HUES6 (cell line): ENCODE results near the gene HMGB4.

Source experiments
- H3K27ac ChIP-seq: 2 replicates; pipeline ENCODE4 v1.7.0; 2013; ENCODE audit warnings: low read depth, mild to moderate bottlenecking, low read length, inconsistent platforms
- H3K27me3 ChIP-seq: 2 replicates; pipeline ENCODE4 v1.6.1; 2013; ENCODE audit warnings: low read length; ENCODE audit not compliant: control insufficient read depth, insufficient read depth
- H3K36me3 ChIP-seq: 2 replicates; pipeline ENCODE4 v1.6.1; 2013; ENCODE audit warnings: low read length; ENCODE audit not compliant: control insufficient read depth, insufficient read depth
- H3K4me1 ChIP-seq: 2 replicates; pipeline ENCODE4 v1.6.1; 2013; ENCODE audit warnings: low read length; ENCODE audit not compliant: control insufficient read depth, insufficient read depth
- H3K4me3 ChIP-seq: 2 replicates; pipeline ENCODE4 v1.5.1; 2013; ENCODE audit warnings: low read depth, low read length
- H3K9ac ChIP-seq: one replicate; pipeline ENCODE4 v1.6.1; 2013; ENCODE audit warnings: mild to moderate bottlenecking, low read length
- H3K9me3 ChIP-seq: 2 replicates; pipeline ENCODE4 v1.6.1; 2013; ENCODE audit warnings: low read depth, low read length; ENCODE audit not compliant: control insufficient read depth, insufficient read depth

Gene HMGB4

DNA sequence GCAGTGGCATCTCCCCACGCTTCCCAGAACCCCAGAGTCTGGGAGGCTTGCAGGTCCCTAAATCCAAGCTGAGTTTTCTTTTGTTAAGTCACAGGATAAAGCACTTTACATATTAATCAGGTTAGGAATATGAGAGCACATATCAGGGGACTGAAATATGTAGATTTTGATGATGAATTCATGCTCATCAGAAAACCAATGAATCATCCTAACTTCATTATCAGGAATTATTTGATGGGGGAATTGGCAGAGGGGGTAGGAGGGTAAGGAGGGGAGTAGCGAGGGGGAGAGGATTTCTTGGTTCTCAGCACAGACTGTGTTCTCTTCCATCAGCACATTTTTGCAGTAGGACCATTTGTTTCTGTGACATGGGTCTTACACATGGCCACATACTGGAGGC, 32.1 kb downstream of the HMGB4 start:
- Histone ChIP-seq H3K4me1 (peaks cover 5% of the 10 kb centered on the region; the same call in 1 of the 2 replicates), H3K36me3 (no peaks in the 10 kb centered on the region), H3K9me3 (no peaks in the 10 kb centered on the region), H3K4me3 (no peak overlapping the region), H3K9ac (no peak overlapping the region), H3K27ac (no peak overlapping the region), H3K27me3 (no peaks in the 10 kb centered on the region)

DNA sequence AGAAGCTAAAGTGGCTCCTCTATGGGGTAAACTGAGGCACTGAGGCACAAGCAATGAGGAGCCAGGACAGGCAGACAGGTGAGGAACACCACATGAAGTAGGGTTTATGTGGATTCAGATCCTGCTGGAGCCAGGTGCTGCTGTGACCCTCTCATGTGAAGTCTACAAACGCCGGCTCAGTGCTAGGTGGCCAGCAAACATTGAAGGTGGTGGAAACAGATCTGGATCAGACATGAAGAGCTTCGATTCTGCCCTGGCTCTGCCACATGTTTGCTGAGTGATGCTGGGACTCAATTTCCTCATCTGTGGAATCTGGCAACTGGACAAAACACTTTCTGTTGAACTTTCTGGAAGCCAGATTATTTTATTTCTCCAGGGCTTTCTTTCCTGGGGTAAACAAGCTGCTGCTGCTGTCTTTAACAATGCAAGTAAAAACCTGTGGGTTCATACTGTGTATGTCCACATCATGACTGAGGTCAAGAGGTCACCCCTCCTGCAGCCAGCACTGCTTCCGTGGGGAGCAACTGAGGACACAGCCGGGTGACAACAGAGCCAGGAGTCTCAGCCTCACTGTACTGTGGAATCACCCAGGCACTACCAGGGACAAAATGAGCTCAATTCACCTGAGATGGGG, 33.3 kb downstream of the HMGB4 start:
- no peak overlapping the region for H3K9ac ChIP-seq
- no peaks in the 10 kb centered on the region for H3K9me3 ChIP-seq
- no peak overlapping the region for H3K27ac ChIP-seq
- no peaks in the 10 kb centered on the region for H3K36me3 ChIP-seq
- peaks cover 5% of the 10 kb centered on the region; the same call in 1 of the 2 replicates for H3K4me1 ChIP-seq
- no peaks in the 10 kb centered on the region for H3K27me3 ChIP-seq
- no peak overlapping the region for H3K4me3 ChIP-seq

DNA sequence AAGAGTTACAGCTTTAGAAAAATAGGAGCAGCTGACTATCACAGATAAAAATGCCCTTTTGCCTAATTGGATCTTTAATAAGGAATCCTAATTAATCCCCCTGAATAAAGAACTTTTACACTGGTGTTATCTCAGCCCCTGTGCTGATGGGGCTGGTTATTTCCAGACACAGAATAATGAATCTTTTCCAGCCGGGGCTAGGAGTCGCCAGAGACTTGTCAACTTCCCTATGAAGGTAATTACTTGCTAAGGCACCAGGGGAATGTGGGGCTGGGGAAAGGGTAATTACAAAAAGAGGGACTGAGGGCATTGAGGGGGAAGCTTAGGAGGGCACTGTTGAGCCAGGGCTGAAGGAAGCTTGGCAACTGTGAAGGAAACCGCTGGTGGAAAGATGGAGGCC, 34.5 kb downstream of the HMGB4 start:
- Histone ChIP-seq H3K27me3 (no peaks in the 10 kb centered on the region), H3K27ac (no peak overlapping the region), H3K9ac (no peak overlapping the region), H3K9me3 (no peaks in the 10 kb centered on the region), H3K4me3 (no peak overlapping the region), H3K36me3 (no peaks in the 10 kb centered on the region), H3K4me1 (peaks cover 5% of the 10 kb centered on the region; the same call in 1 of the 2 replicates)

DNA sequence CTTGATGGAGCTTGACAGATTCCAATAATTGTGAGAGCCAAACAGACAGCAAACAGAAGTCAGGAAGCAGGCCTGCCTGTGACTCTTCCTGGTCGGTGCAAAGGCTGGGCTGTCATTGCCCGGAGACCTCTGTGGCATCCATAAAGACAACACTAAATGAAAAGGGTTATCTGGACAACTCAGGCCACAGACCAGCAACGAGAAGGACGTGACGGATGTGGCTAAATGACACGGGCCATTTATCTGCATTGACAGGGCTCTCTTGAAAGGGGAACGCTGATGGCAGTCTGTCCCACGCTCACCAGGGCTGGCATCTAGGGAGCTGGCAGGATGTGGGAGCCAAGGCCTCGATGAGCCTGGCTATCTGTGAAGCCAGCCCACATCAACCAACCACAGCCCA, 35.0 kb downstream of the HMGB4 start:
- no peak overlapping the region for H3K9ac ChIP-seq
- no peaks in the 10 kb centered on the region for H3K36me3 ChIP-seq
- H3K27me3 ChIP-seq, result peaks cover 1% of the 10 kb centered on the region; the same call in 1 of the 2 replicates
- H3K27ac ChIP-seq, result no peak overlapping the region
- H3K4me3 ChIP-seq, result no peak overlapping the region
- H3K9me3 ChIP-seq, result no peaks in the 10 kb centered on the region
- H3K4me1 ChIP-seq, result peaks cover 5% of the 10 kb centered on the region; the same call in 1 of the 2 replicates

DNA sequence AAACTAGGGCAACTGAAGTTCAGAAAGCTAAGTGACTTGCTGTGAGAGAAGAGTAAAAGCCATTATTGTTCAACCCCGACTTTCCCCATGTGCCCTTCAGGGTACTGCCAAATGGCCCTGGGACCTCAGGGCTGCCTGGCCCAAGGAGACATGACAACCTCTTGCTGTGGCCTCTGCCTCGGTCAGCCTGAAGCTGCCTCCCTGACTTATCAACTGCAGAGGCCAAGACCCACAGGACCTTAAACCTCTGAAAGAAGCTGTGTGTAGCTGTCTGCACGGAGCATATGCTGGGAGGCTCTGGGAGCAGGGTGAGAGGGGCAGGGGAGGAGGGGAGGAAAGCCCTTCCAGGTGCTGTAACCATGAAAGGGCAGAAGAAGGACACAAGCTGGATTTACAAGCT, 35.9 kb downstream of the HMGB4 start:
- H3K36me3 ChIP-seq, result no peaks in the 10 kb centered on the region
- no peak overlapping the region for H3K9ac ChIP-seq
- H3K27ac ChIP-seq, result no peak overlapping the region
- H3K9me3 ChIP-seq, result no peaks in the 10 kb centered on the region
- peaks cover 2% of the 10 kb centered on the region; the same call in 1 of the 2 replicates for H3K27me3 ChIP-seq
- no peak overlapping the region for H3K4me3 ChIP-seq
- peaks cover 5% of the 10 kb centered on the region; the same call in 1 of the 2 replicates for H3K4me1 ChIP-seq

DNA sequence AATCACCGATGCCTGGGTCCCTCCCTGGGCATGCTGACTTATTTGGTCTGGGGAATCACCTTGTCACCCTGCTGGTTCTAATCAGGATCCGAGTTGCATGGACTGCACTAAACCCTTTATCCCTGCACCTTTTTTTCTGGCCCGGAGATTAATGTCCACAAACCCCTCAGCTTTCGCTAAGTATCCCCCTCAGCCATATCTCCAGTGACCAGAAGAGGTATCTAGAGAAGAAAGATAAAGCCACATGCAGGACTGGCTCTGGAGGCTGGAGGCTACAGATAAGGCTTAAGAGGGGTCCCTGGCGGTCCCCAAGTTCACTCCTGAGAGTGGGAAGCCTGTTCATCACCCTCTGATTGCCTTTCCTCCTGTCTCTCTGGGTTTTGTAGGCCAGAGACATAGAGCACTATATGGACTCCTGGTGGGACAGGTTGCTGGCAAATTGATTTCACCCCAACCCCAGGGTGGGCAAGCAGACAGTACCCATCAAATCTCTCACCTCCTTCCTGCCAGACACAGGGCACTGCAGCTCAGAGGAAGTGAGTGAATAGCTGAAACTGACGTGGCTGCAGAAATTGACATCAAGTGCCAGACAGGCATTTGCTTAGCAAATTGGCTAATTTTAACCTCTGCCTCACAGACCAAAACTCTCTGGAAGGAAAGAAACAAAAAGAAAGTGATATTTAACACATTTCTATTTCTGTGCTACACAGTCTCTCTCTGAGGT, 38.8 kb downstream of the HMGB4 start:
- H3K27ac ChIP-seq, result no peak overlapping the region
- no peaks in the 10 kb centered on the region; the same call in 1 of the 2 replicates for H3K4me1 ChIP-seq
- no peak overlapping the region for H3K4me3 ChIP-seq
- no peaks in the 10 kb centered on the region for H3K36me3 ChIP-seq
- no peaks in the 10 kb centered on the region for H3K9me3 ChIP-seq
- H3K9ac ChIP-seq, result no peak overlapping the region
- peaks cover 2% of the 10 kb centered on the region; the same call in 1 of the 2 replicates for H3K27me3 ChIP-seq

DNA sequence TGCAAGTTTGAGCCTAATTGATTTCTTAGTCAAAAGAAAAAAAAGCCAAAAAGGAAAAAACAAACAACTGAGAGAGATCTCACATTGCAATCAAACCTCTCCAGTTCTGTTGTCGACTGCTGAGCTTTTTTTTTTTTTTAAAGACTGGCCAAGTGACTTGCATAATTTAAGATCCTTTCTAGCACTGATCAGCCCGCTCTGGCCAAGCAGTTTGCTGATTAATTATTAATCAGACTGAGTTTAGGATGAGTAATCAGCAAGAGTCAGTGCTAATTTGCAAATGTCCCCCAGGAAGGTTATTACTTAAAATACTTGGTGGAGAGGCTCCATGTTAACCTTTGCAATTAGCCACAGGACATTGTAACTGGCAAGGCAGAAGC, 39.3 kb downstream of the HMGB4 start:
- peaks cover 2% of the 10 kb centered on the region; the same call in 1 of the 2 replicates for H3K27me3 ChIP-seq
- H3K9ac ChIP-seq, result no peak overlapping the region
- H3K9me3 ChIP-seq, result no peaks in the 10 kb centered on the region
- no peak overlapping the region for H3K27ac ChIP-seq
- no peaks in the 10 kb centered on the region; the same call in 1 of the 2 replicates for H3K4me1 ChIP-seq
- no peaks in the 10 kb centered on the region for H3K36me3 ChIP-seq
- no peak overlapping the region for H3K4me3 ChIP-seq

DNA sequence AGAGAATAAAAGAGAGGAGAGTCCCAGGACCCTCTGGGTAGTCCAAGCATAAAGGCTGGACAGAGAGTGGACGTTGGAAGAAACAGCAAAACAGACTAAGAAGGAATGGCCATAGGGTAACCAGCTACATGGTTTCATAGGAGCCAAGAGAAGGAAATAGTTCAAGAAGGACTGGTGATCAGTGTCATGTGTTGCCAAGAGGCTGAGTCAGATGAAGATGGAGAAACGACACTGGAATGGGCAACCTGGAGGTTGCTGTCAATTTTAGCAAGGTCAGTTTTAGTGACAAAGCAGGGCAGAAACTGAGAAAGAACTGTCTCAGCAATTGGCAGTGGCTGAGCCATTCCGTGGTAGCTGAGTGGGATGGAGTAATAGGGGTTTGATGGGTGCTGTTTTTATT, 41.4 kb downstream of the HMGB4 start:
- no peaks in the 10 kb centered on the region; the same call in 1 of the 2 replicates for H3K4me1 ChIP-seq
- no peak overlapping the region for H3K27ac ChIP-seq
- no peaks in the 10 kb centered on the region for H3K36me3 ChIP-seq
- H3K27me3 ChIP-seq, result peaks cover 2% of the 10 kb centered on the region; the same call in 1 of the 2 replicates
- H3K9ac ChIP-seq, result no peak overlapping the region
- H3K9me3 ChIP-seq, result no peaks in the 10 kb centered on the region
- H3K4me3 ChIP-seq, result no peak overlapping the region

DNA sequence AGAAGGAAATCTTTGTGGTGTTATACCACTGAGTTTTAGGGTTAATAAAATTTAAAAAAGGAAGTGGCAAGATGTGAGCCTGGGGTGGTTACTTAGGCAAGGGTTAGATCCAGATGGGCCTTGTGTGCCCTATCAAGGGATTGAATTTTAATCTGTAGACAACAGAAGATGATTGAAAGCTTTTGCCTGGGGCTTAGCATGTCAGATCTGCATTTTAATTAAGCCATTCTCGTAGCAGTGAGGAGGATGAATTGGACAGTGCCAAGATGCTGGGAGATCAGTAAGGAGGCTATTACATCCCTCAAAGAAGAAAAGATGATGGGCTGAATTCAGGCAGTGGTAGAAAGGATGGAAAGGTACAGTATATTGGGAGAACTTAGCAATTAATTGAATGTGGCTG, 42.3 kb downstream of the HMGB4 start:
- H3K9me3 ChIP-seq, result no peaks in the 10 kb centered on the region
- peaks cover 2% of the 10 kb centered on the region; the same call in 1 of the 2 replicates for H3K27me3 ChIP-seq
- H3K9ac ChIP-seq, result no peak overlapping the region
- H3K4me3 ChIP-seq, result no peak overlapping the region
- no peak overlapping the region for H3K27ac ChIP-seq
- H3K36me3 ChIP-seq, result no peaks in the 10 kb centered on the region
- no peaks in the 10 kb centered on the region; the same call in 1 of the 2 replicates for H3K4me1 ChIP-seq

DNA sequence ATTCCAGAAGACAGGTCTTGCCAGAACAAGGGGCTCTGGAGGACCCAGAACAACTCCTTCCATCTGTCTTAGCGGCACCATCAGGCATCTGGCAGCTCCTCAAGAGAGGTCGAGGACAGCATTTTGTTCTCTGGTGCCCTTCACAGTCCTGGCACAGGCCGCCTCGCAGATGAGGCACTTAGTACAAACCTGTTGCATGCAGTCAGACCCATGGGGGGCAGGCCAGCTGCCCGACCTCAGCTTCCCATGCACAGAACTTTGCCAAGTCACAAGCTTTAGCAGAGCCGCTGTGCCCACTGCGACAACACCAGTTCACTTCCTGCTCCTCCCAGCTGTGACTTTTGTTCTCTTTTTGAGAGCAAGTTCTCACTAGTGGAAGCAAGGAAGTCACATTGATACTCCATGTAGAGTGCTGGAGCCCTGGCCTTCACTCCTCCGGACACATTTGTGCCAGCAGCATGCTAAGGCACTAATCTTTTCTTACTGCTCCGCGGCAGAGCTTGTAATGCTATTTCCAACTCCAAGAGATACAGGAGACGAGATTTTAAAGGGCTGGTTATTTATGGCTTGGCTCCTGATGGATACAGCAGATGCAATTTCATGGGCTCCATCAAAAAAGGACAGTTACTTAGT, 44.6 kb downstream of the HMGB4 start:
- no peaks in the 10 kb centered on the region for H3K9me3 ChIP-seq
- H3K4me1 ChIP-seq, result no peaks in the 10 kb centered on the region; the same call in 1 of the 2 replicates
- H3K36me3 ChIP-seq, result no peaks in the 10 kb centered on the region
- no peak overlapping the region for H3K9ac ChIP-seq
- peaks cover 2% of the 10 kb centered on the region; the same call in 1 of the 2 replicates for H3K27me3 ChIP-seq
- no peak overlapping the region for H3K27ac ChIP-seq
- H3K4me3 ChIP-seq, result no peak overlapping the region
